HuH-7.5 (cell line): ENCODE measurements around the gene PGAP6.
"Not testable (repeated sequence)": the region's sequence is repeated elsewhere in the genome, so short reads cannot be mapped to it uniquely, and the experiment has no call there.

Experiments
- DNase-seq: peaks from one replicate; pipeline ENCODE4 v3.0.0; 2011; ENCODE audit warnings: low spot score

PGAP6 gene, protein sequence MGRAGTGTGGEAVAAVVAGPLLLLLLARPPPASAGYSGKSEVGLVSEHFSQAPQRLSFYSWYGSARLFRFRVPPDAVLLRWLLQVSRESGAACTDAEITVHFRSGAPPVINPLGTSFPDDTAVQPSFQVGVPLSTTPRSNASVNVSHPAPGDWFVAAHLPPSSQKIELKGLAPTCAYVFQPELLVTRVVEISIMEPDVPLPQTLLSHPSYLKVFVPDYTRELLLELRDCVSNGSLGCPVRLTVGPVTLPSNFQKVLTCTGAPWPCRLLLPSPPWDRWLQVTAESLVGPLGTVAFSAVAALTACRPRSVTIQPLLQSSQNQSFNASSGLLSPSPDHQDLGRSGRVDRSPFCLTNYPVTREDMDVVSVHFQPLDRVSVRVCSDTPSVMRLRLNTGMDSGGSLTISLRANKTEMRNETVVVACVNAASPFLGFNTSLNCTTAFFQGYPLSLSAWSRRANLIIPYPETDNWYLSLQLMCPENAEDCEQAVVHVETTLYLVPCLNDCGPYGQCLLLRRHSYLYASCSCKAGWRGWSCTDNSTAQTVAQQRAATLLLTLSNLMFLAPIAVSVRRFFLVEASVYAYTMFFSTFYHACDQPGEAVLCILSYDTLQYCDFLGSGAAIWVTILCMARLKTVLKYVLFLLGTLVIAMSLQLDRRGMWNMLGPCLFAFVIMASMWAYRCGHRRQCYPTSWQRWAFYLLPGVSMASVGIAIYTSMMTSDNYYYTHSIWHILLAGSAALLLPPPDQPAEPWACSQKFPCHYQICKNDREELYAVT

DNA sequence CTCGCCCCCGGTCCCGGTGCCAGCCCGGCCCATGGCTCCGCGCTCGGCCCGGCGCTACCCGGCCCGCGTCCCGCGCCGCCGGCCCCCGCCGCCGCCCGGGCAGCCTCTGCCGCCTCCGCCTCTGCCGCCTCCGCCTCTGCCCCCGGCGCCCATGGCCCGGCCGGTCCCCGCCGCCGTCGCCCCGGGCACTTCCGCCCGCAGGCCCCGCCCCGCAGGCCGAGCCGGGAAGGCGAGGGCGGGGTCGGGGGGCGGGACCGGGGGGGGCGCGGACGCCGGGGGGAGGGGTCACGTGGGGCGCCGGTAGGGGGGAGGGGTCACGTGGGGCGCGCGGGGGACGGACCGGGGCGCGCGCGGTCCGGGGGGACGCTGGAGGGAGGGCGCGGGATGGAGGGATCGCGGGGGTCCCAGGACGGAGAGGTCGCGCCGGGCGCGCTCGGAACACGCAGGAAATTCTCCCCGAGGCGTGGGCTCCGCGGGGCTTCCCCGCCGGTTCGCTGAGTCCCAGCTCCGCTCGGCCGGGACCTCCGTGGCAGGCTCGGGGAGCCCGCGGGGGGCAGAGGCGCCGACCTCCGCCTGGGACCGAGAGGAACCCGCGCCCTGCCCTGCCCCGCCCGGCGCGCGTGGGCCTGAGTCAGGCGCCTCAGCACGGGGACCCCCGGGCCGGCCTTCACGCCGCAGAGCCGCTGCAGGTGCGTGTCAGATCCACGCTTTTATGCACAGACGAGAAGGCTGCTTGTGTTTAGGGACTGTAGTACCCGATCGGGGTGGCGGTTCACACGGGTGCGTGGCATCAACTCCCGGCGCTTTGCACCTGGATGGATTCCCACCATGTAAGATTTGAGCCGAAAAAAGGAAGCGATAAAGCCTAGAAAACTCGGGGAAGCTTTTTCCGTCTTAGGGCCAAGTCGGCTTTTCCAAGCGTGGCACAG, at the start of gene PGAP6:
Gene PGAP6 (minus strand): TSS at position 190 of the 929 bp plus-strand sequence. CDS start 157 bp downstream, at position 33.
- peak; percentile 81 for DNase-seq

DNA sequence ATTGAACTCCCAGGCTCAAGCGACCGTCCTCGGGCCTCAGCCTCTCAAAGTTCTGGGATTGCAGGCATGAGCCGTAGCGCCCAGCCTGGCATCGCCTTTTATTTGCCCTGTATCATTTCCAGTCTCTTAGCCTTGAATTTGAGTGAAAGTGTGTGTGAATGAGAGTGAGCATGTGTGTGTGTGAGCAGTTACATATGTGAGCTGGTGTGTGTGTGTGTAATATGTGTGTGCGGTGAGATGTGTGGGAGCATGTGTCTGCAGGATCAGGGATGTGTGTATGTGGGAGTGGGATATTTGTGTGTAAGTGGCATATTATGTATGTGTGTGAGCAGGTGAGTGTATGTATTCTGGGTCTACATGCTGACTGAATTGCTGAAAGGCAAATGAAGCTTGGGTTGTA, 49.1 kb upstream of the PGAP6 start:
- DNase-seq: no peak

DNA sequence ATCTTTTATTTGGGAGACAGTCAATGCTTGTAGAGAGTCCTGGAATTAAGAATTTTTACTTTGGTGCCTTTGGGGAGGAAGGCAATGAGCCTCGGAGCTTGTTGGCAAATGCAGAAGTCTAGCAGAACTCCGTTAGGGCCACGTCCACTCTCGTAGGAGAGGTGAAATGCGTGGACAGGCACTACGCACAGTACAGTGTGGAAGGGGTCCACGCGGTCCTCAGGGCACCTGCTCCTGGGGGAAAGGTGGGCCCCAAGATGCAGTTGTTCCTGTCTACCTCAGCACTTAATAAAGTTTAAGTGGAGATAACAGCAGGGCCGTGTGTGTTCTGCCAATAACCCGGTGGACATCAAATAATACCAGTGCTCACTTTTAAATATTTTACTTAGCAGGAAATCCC, 45.5 kb upstream of the PGAP6 start:
- DNase-seq: no peak

DNA sequence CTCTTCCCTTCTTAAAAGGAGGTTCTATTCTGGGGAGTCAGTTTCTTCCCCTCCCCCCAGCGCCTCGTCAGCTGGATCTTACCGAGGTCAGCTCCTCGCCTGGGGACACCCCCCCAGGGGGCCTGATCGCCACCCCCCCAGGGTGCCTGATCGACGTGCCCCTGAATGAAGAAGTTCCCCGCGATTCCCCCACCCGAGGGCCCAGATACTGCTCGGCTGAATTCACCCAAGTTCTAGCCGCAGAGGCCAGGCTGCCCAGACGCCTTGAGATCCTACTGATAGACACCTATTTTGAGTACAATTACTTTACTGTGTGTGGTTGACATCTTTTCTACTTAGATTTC, 45.1 kb upstream of the PGAP6 start:
- DNase-seq: no peak

DNA sequence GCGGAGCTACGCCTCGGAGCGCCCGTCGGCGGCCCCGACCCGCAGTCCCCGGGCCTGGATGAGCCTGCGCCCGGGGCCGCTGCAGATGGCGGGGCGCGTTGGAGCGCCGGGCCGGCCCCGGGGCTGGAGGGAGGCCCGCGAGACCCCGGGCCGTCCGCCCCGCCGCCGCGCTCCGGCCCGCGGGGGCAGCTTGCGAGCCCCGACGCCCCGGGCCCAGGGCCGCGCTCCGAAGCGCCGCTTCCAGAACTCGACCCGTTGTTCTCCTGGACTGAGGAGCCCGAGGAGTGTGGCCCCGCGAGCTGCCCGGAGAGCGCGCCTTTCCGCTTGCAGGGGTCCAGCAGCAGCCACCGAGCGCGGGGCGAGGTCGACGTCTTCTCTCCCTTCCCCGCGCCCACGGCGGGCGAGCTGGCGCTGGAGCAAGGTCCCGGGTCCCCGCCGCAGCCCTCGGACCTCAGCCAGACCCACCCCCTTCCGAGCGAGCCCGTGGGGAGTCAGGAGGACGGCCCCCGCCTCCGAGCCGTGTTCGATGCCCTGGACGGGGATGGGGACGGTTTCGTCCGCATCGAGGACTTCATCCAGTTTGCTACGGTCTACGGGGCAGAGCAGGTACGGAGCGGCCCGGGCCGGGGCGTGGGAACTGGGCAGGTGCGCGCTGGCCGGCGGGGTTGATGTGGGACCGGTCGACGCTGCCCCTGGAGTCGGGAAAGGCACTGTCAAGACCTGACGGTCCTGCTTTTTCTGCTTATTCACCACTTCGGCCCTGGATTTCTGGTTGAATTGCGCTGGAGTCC, 44.5 kb upstream of the PGAP6 start:
- no peak for DNase-seq

DNA sequence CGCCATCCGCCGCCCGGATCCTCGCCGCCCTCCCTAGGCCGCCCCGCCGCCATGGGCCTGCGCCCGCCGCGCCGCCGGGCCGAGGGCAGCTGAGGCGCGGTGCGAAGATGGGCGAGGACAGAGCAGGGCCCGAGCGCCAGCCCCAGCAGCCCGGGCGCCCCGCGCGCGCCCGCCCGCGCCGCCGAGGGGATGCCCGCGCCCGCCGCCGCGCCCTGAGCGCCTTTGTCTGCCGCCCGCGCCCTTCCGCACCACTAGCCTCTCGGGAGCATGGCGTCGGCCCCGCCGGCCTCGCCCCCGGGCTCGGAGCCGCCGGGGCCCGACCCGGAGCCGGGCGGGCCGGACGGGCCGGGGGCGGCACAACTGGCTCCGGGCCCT, 43.9 kb upstream of the PGAP6 start:
- DNase-seq: no peak

DNA sequence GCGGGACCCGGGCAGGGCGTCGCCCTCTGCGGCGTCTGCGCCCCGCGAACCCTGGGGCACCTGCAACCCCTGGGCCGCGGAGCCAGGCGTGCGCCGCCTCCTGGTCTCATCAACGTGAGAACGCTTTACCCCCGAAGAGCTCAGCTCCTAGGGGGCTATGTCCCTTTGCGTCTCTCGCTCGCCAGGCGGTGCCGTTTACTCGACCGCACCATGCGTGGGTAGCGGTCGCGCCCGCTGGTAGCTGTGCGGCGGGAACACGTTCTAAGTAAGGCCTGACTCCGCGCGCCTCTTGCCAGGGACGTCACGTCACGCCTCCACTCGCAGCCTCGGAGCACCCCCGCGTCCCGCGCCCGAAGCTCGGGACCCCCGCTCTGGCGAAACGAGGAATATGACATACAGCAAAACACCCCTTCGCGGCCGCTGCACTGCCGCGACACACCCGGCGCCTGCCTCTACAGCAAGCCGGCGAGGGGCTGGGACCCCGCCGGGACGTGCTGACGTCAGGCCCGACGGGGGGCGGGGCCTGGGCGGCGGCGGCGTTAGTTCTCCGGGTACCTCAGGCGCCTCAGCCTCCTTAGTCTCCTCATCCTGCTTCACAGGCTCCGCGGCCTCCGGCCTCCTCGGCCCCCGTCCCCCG, 43.4 kb upstream of the PGAP6 start, which contains the start of gene RAB11FIP3:
Gene RAB11FIP3 (plus strand): TSS at position 568 of the 637 bp plus-strand sequence. CDS start 358 bp downstream, outside the sequence.
- DNase-seq: peak; percentile 89

DNA sequence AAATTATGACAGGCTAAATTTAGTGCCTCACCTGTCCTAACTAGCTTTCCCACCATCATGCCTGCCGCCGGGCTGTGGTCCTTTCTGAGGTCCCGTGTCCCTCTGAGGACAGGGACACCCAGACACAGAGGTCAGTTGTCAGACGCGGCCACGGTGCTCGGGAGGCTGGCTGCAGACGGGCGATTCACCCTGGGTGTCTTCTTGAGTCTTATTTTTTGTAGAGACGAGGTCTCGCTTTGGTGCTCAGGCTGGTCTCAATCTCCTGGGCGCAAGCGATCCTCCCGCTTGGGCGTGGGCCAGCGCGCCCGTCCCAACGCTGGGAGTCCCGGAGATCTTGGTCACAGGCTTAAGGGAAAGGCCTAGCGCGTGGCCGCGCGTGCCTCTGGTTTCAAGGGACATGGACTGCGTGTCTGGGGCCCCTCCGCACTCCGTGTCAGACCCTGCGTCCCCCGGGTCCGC, 42.9 kb upstream of the PGAP6 start:
- DNase-seq: no peak

DNA sequence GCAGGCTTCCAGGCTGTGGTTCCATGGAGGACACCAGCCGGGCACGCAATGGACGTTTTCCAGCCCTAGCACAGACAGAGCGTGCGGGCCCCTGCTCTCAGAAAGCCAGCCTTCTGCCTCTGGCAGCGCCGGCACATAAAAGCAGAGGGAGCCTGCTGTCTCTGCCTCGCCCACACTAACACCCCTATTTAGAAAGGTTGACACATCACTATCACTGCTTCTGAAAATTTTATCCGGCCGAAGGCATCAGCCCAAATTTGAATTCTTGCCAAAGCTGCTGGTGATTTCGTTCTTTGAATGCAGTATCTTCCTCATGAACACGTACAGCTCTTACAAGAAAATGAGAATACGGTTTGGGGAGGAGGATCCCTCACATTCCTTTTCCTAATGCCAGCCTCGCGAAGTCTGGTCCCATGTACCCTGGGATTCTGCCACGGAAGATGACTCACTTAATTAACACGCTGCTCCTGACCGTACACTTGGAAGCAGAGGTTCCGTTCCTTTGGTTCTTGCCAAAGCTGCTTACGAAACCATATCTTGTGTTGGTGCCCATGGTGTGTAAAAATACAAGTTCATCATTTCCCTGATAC, 42.4 kb upstream of the PGAP6 start:
- no peak for DNase-seq

DNA sequence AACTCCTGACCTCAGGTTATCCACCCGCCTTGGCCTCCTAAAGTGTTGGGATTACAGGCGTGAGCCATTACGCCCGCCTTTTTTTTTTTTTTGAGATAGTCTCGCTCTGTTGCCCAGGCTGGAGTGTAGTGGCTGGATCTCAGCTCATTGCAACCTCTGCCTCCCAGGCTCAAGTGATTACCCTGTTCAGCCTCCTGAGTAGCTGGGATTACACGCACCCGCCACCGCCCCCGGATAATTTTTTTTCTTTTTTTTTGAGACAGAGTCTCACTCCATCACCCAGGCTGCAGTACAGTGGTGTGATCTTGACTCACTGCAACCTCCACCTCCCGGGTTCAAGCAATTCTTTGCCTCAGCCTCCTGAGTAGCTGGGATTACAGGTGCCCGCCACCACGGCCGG, 40.4 kb upstream of the PGAP6 start:
- not testable (repeated sequence) for DNase-seq

DNA sequence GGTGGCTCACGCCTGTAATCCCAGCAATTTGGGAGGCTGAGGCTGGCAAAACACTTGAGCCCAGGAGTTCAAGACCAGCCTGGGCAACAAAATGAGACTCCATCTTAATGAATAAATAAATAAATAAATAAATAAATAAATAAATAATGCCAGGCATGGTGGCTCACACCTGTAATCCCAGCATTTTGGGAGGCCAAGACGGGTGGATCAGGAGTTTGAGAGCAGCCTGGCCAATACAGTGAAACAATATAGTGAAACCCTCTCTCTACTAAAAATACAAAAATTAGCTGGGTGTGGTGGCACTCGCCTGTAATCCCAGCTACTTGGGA, 33.4 kb upstream of the PGAP6 start:
- not testable (repeated sequence) for DNase-seq

DNA sequence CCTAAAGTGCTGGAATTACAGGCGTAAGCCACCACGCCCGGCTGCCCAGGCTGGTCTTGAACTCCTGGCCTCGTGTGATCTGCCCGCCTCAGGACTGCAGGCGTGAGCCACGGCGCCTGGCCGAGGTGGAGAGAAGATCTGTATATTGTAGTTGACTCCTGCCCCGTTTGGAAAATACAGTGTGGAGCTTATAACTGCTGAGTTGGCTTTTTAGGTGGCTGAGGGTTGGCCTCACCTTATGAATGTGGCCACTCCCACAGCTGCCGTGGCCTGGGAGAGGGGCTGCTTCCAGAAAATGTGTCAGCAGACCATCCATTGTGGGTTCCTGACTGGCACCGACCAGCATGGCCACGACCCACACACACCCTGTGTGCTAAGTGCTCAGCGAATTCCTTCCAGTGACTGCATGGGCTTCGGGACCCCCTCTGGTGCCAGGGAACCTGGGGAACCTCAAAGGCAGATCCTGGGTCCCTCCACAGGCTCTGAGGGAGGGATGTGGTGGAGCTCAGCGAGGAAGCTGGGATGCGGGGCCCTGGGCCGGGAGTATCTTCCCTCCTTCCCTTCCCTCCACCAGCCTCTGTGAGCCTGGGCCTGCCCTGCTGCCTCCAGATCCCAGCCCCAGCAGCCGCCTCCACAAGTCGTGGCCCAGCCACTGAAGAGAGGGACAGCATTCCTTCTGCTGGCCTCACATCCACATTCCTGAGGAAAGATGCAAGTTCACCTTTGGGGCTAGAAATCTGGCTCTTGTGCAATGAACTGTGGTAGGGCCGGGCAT, 32.8 kb upstream of the PGAP6 start:
- no peak for DNase-seq

DNA sequence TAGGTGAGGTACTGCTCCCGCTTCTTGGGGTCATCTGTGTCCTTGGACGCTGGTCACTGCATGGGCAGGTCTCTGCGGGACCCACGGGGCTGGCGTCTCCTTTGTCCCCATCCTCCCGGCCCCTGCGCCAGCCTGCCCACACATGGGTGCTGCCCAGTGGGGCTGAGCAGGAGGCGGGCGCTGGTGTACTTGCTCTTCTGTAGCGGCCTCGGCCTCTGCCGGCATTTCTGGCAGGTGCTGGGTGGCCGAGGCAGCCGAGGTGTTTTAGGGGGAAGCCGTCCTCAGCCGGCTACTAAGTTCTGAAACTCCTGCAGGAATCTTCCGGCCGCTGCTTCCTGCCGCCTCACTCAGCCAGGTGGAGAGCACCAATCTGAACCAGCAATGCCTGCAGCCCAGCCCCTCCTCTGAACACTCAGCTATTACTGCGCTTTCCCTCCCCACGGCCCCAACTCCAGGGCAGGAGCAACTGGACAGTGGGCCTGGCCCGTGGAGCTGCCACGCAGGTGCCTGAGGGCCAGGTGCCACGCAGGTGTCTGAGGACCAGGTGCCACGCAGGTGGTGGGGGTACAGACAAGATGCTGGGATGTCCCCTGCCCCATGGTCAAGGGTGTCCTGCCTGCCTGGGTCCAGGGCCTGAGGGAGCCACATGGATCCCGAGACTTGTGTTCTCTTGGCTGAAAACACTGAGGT, 29.9 kb upstream of the PGAP6 start:
- no peak for DNase-seq

DNA sequence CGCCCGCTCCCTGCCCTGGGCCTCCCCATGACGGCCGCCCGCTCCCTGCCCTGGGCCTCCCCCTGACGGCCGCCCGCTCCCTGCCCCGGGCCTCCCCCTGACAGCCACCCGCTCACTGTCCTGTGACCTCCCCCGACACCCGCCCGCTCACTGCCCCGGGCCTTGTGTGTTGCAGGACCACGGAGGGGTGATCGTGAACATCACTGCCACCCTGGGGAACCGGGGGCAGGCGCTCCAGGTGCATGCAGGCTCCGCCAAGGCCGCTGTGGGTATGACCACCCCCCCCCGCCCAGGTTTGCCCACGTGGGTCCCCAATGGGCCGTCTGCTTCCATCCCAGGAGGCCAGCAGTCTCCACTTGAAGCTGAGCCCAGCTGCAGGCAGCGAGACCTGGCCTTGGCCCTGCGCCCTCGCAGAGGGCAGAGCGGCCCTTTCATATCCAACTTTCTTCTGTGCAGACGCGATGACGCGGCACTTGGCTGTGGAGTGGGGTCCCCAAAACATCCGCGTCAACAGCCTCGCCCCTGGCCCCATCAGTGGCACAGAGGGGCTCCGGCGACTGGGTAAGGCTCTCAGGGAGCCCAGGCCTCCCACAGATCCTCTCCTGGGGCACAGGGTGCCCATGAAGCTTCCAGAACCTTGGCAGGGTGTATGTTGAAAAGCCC, 28.9 kb upstream of the PGAP6 start:
- no peak for DNase-seq

DNA sequence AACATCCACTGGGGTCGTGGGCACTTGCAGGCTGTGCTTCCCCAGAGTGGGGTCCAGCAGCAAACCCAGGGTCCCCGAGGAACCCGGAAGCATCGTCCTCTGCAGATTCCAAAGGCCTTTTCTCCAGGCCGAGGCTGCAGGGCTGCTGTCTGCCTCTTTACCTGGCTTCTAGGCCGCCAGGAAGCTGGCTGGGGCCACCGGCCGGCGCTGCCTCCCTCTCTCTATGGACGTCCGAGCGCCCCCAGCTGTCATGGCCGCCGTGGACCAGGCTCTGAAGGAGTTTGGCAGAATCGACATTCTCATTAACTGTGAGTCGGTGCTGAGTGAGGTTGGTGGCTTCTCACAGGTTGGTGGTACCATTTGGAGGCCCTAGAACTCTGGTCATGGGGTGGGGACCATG, 25.5 kb upstream of the PGAP6 start:
- no peak for DNase-seq

DNA sequence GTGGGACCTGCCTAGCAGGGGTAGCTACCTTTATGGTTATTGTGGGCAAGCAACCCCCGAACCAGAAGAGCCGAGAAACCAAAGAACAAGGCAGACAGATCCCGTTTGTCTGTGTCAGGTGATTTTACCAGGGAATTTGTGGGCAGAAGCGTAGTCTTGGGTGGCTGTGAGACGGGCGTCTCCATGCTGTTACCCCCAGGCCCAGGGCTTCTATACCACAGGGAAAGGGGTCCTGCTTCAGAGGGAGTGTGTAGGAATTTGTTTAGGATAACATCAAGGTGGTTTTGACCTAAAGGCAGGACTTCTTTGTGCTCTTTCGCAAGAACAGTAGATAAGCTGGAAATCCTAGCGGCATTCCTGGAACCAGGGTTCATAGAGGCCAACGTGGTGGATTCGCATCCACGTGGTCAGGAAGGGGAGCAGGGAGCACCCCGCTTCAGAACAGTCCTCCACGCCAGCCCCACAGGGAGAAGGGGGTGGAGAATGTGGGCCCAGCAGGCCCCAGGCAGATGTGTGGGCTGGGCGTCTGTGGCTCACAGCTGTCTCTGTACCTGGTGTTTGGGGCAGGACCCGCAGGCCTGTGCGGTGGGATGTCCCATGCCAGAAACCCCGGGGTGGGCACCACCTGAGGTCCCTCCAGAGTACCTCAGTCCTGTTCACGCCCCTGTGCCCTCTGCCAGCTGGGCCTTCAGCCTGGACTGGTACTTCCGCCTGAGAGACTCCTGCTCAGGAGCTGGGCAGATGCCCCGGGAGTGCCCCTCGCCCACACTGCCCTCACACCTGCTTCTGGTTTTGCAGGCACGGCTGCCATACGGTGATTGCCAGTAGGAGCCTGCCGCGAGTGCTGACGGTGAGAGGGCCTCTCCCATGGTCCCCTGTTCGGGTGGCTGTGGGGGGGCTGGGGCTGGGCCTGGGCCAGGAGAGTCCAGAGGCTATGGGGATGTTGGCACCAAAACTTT, 24.0 kb upstream of the PGAP6 start:
- no peak for DNase-seq

DNA sequence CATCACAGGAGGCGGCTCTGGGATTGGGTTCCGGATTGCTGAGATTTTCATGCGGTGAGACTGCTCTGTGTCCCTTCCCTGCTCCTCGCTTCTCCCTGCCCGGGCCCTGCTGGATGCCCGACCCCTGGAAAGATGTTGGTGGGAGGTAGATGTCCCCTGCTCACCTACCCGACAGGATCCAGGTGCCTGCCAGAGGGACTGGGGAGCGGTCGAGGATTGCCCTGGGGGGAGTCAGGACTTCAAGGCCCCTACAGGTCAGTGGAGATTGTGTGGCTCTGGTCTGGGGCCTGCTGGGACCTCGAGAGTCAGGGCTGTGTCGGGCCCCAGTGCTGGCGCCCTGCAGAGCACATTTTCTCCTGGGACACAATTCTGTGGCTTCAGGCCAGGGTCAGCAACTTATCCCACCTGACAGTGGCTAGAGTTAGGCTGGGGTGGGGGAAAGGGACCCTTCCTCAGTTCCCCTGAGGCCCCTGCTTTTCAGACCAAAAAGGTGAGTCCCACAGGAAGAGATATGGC, 23.3 kb upstream of the PGAP6 start:
- no peak for DNase-seq
